Stimulated activated memory B cell treated with anti-CD40 and anti-IgM and Interleukin-4, amounts not matched to agents 10 μg/mL and 1 μg/mL and 100 μg/mL, for 72 hours (primary cell): ENCODE results near the gene IL37.
"Not testable (repeated sequence)": the region's sequence is repeated elsewhere in the genome, so short reads cannot be mapped to it uniquely, and the experiment has no call there.

Experiments used
- ATAC-seq: fragments of 150-1000 bp; cut with Tn5 transposase; 2 replicates; pipeline ENCODE4 v1.10.0; 2021
- H3K27ac Mint-ChIP-seq: one replicate; pipeline ENCODE4 v1.8.0; 2022; ENCODE audit warnings: mild to moderate bottlenecking, mixed read lengths
- H3K27me3 Mint-ChIP-seq: one replicate; pipeline ENCODE4 v1.8.0; 2022; ENCODE audit warnings: mixed read lengths
- H3K36me3 Mint-ChIP-seq: one replicate; pipeline ENCODE4 v1.8.0; 2022; ENCODE audit warnings: mixed read lengths
- H3K4me1 Mint-ChIP-seq: one replicate; pipeline ENCODE4 v1.8.0; 2022; ENCODE audit warnings: mixed read lengths
- H3K4me3 Mint-ChIP-seq: one replicate; pipeline ENCODE4 v1.8.0; 2022; ENCODE audit warnings: mild to moderate bottlenecking, moderate library complexity, mixed read lengths
- H3K9me3 Mint-ChIP-seq: one replicate; pipeline ENCODE4 v1.8.0; 2022; ENCODE audit warnings: mixed read lengths

The IL37 gene

GRCh38 chr2:112883669-112884068, 27.3 kb upstream of the IL37 start:
- H3K4me3 Mint-ChIP-seq: no peak overlapping the region
- H3K9me3 Mint-ChIP-seq: no peaks in the 10 kb centered on the region
- H3K36me3 Mint-ChIP-seq: no peaks in the 10 kb centered on the region
- H3K27ac Mint-ChIP-seq: peak overlapping the region; percentile 95
- peaks cover 42% of the 10 kb centered on the region for H3K4me1 Mint-ChIP-seq
- no peak for ATAC-seq
- H3K27me3 Mint-ChIP-seq: no peaks in the 10 kb centered on the region

- Mint-ChIP-seq H3K27ac (no peak overlapping the region), H3K36me3 (no peaks in the 10 kb centered on the region), H3K9me3 (no peaks in the 10 kb centered on the region), H3K4me1 (peaks cover 28% of the 10 kb centered on the region), H3K4me3 (no peak overlapping the region), H3K27me3 (no peaks in the 10 kb centered on the region)
- peak; percentile 62 for ATAC-seq
Measured at GRCh38 chr2:112884869-112885505, 26.0 kb upstream of the IL37 start.

GRCh38 chr2:112885506-112885902, 25.5 kb upstream of the IL37 start:
- H3K27ac Mint-ChIP-seq: no peak overlapping the region
- no peak overlapping the region for H3K4me3 Mint-ChIP-seq

GRCh38 chr2:112886291-112886690, 24.7 kb upstream of the IL37 start:
- H3K9me3 Mint-ChIP-seq: no peaks in the 10 kb centered on the region
- H3K4me1 Mint-ChIP-seq: peaks cover 15% of the 10 kb centered on the region
- no peak overlapping the region for H3K4me3 Mint-ChIP-seq
- no peak overlapping the region for H3K27ac Mint-ChIP-seq
- no peak for ATAC-seq
- H3K27me3 Mint-ChIP-seq: no peaks in the 10 kb centered on the region
- no peaks in the 10 kb centered on the region for H3K36me3 Mint-ChIP-seq

More at GRCh38 chr2:112885506-112885902, 25.5 kb upstream of the IL37 start:
- ATAC-seq: no peak
- no peaks in the 10 kb centered on the region for H3K27me3 Mint-ChIP-seq
- no peaks in the 10 kb centered on the region for H3K9me3 Mint-ChIP-seq
- H3K36me3 Mint-ChIP-seq: no peaks in the 10 kb centered on the region
- peaks cover 23% of the 10 kb centered on the region for H3K4me1 Mint-ChIP-seq

GRCh38 chr2:112887964-112888749, 22.8 kb upstream of the IL37 start:
- no peaks in the 10 kb centered on the region for H3K36me3 Mint-ChIP-seq
- no peak overlapping the region for H3K27ac Mint-ChIP-seq
- H3K4me1 Mint-ChIP-seq: peaks cover 9% of the 10 kb centered on the region
- H3K4me3 Mint-ChIP-seq: no peak overlapping the region
- ATAC-seq: no peak
- no peaks in the 10 kb centered on the region for H3K27me3 Mint-ChIP-seq
- H3K9me3 Mint-ChIP-seq: no peaks in the 10 kb centered on the region

GRCh38 chr2:112889976-112890375, 21.0 kb upstream of the IL37 start:
- Mint-ChIP-seq H3K4me1 (peaks cover 2% of the 10 kb centered on the region), H3K36me3 (no peaks in the 10 kb centered on the region), H3K4me3 (no peak overlapping the region), H3K9me3 (no peaks in the 10 kb centered on the region), H3K27ac (no peak overlapping the region), H3K27me3 (no peaks in the 10 kb centered on the region)
- no peak for ATAC-seq

- no peak overlapping the region for H3K27ac Mint-ChIP-seq
- no peaks in the 10 kb centered on the region for H3K4me1 Mint-ChIP-seq
- no peaks in the 10 kb centered on the region for H3K27me3 Mint-ChIP-seq
- H3K9me3 Mint-ChIP-seq: no peaks in the 10 kb centered on the region
- no peak overlapping the region for H3K4me3 Mint-ChIP-seq
- H3K36me3 Mint-ChIP-seq: no peaks in the 10 kb centered on the region
- no peak for ATAC-seq
Measured at GRCh38 chr2:112891385-112891831, 19.6 kb upstream of the IL37 start.

- H3K27ac Mint-ChIP-seq: no peak overlapping the region
- H3K36me3 Mint-ChIP-seq: no peaks in the 10 kb centered on the region
- no peak for ATAC-seq
- no peaks in the 10 kb centered on the region for H3K9me3 Mint-ChIP-seq
- no peaks in the 10 kb centered on the region for H3K4me1 Mint-ChIP-seq
- H3K4me3 Mint-ChIP-seq: no peak overlapping the region
- no peaks in the 10 kb centered on the region for H3K27me3 Mint-ChIP-seq
Measured at GRCh38 chr2:112893752-112894151, 17.2 kb upstream of the IL37 start.

GRCh38 chr2:112896909-112897623, 13.9 kb upstream of the IL37 start:
- H3K27me3 Mint-ChIP-seq: no peaks in the 10 kb centered on the region
- no peak overlapping the region for H3K4me3 Mint-ChIP-seq
- no peaks in the 10 kb centered on the region for H3K36me3 Mint-ChIP-seq
- H3K4me1 Mint-ChIP-seq: no peaks in the 10 kb centered on the region
- ATAC-seq: no peak
- H3K9me3 Mint-ChIP-seq: no peaks in the 10 kb centered on the region
- no peak overlapping the region for H3K27ac Mint-ChIP-seq

- no peak for ATAC-seq
- Mint-ChIP-seq H3K4me1 (no peaks in the 10 kb centered on the region), H3K9me3 (no peaks in the 10 kb centered on the region), H3K27me3 (no peaks in the 10 kb centered on the region), H3K36me3 (no peaks in the 10 kb centered on the region), H3K27ac (no peak overlapping the region), H3K4me3 (no peak overlapping the region)
Measured at GRCh38 chr2:112897624-112897978, 13.4 kb upstream of the IL37 start.

- H3K4me3 Mint-ChIP-seq: not testable (repeated sequence)
Measured at GRCh38 chr2:112901431-112902065, 9.4 kb upstream of the IL37 start.

GRCh38 chr2:112902816-112903215, 8.1 kb upstream of the IL37 start:
- Mint-ChIP-seq H3K4me1 (no peaks in the 10 kb centered on the region), H3K9me3 (no peaks in the 10 kb centered on the region)
- ATAC-seq: no peak

More at GRCh38 chr2:112901431-112902065, 9.4 kb upstream of the IL37 start:
- H3K27ac Mint-ChIP-seq, H3K27me3 Mint-ChIP-seq, H3K4me1 Mint-ChIP-seq, ATAC-seq, H3K36me3 Mint-ChIP-seq, H3K9me3 Mint-ChIP-seq: not testable (repeated sequence)

GRCh38 chr2:112904883-112905282, 6.1 kb upstream of the IL37 start:
- Mint-ChIP-seq H3K27me3 (peaks cover 10% of the 10 kb centered on the region), H3K9me3 (peaks cover 8% of the 10 kb centered on the region), H3K4me1 (no peaks in the 10 kb centered on the region)

More at GRCh38 chr2:112902816-112903215, 8.1 kb upstream of the IL37 start:
- no peaks in the 10 kb centered on the region for H3K36me3 Mint-ChIP-seq
- H3K27ac Mint-ChIP-seq: no peak overlapping the region
- H3K4me3 Mint-ChIP-seq: no peak overlapping the region
- H3K27me3 Mint-ChIP-seq: peaks cover 10% of the 10 kb centered on the region

GRCh38 chr2:112906276-112906675, 4.7 kb upstream of the IL37 start:
- H3K4me3 Mint-ChIP-seq: no peak overlapping the region
- H3K27ac Mint-ChIP-seq: no peak overlapping the region
- peaks cover 8% of the 10 kb centered on the region for H3K9me3 Mint-ChIP-seq
- peaks cover 10% of the 10 kb centered on the region for H3K27me3 Mint-ChIP-seq
- no peaks in the 10 kb centered on the region for H3K4me1 Mint-ChIP-seq
- ATAC-seq: no peak
- H3K36me3 Mint-ChIP-seq: no peaks in the 10 kb centered on the region

More at GRCh38 chr2:112904883-112905282, 6.1 kb upstream of the IL37 start:
- Mint-ChIP-seq H3K4me3 (no peak overlapping the region), H3K27ac (no peak overlapping the region), H3K36me3 (no peaks in the 10 kb centered on the region)
- ATAC-seq: no peak
